Stomach smooth muscle (tissue), 2 donors: Measurements from ENCODE around the gene DUSP23.

Experiments used
- H3K27ac ChIP-seq: one replicate; pipeline ENCODE4 v1.7.0; 2013; ENCODE audit warnings: mild to moderate bottlenecking, low read length, inconsistent platforms
- H3K27me3 ChIP-seq, 2 donors: one replicate each; pipeline ENCODE4 v1.7.0; 2013; ENCODE audit warnings: low read length in 2 of 2; ENCODE audit not compliant: insufficient read depth in 2 of 2, control insufficient read depth in 1 of 2
- H3K36me3 ChIP-seq, 2 donors: one replicate each; pipeline ENCODE4 v1.7.0; 2013; ENCODE audit warnings: low read length in 2 of 2; ENCODE audit not compliant: control insufficient read depth in 2 of 2, insufficient read depth in 2 of 2
- H3K4me1 ChIP-seq: one replicate; pipeline ENCODE4 v1.7.0; 2013; ENCODE audit warnings: low read length; ENCODE audit not compliant: control insufficient read depth, insufficient read depth
- H3K4me3 ChIP-seq, 2 donors: one replicate each; pipeline ENCODE4 v1.7.0; 2013; ENCODE audit warnings: low read length in 2 of 2
- H3K9ac ChIP-seq, 2 donors: one replicate each; pipeline ENCODE4 v1.7.0; 2013; ENCODE audit warnings: low read length in 2 of 2, mild to moderate bottlenecking in 1 of 2
- H3K9me3 ChIP-seq, 2 donors: one replicate each; pipeline ENCODE4 v1.7.0; 2013; ENCODE audit warnings: low read length in 2 of 2; ENCODE audit not compliant: control insufficient read depth in 2 of 2
- donor health status: healthy.
- donor health status: Pancreatic carcinoma.

Gene DUSP23

GRCh38 chr1:159803956-159804689 is 23.4 kb downstream of the DUSP23 start:
- Histone ChIP-seq H3K36me3 (no peaks in the 10 kb centered on the region), H3K4me1 (no peaks in the 10 kb centered on the region), H3K4me3 (no peak overlapping the region), H3K27ac (no peak overlapping the region), H3K9ac (no peak overlapping the region), H3K27me3 (peaks cover 4% of the 10 kb centered on the region in 2 donors), H3K9me3 (no peaks in the 10 kb centered on the region)

GRCh38 chr1:159804924-159805323 is 24.2 kb downstream of the DUSP23 start:
- Histone ChIP-seq H3K9me3 (no peaks in the 10 kb centered on the region), H3K27me3 (peaks cover 4% of the 10 kb centered on the region in 2 donors), H3K27ac (no peak overlapping the region), H3K4me1 (no peaks in the 10 kb centered on the region), H3K4me3 (no peak overlapping the region), H3K9ac (no peak overlapping the region), H3K36me3 (no peaks in the 10 kb centered on the region)

GRCh38 chr1:159815926-159816325 is 35.2 kb downstream of the DUSP23 start:
- H3K4me3 ChIP-seq = no peak overlapping the region
- H3K9ac ChIP-seq = no peak overlapping the region
- no peaks in the 10 kb centered on the region for H3K9me3 ChIP-seq
- no peaks in the 10 kb centered on the region for H3K4me1 ChIP-seq
- H3K27ac ChIP-seq = no peak overlapping the region
- H3K36me3 ChIP-seq = no peaks in the 10 kb centered on the region
- H3K27me3 ChIP-seq = no peaks in the 10 kb centered on the region

- H3K36me3 ChIP-seq = no peaks in the 10 kb centered on the region
- no peak overlapping the region for H3K9ac ChIP-seq
- H3K27ac ChIP-seq = no peak overlapping the region
- H3K4me3 ChIP-seq = no peak overlapping the region
- peaks cover 0 to 6% of the 10 kb centered on the region in 2 donors for H3K27me3 ChIP-seq
- no peaks in the 10 kb centered on the region for H3K4me1 ChIP-seq
- H3K9me3 ChIP-seq = no peaks in the 10 kb centered on the region
Observed at GRCh38 chr1:159817276-159818041, 36.7 kb downstream of the DUSP23 start.

GRCh38 chr1:159821171-159821867 is 40.6 kb downstream of the DUSP23 start:
- Histone ChIP-seq H3K9ac (no peak overlapping the region), H3K9me3 (no peaks in the 10 kb centered on the region), H3K27me3 (peaks cover 0 to 19% of the 10 kb centered on the region in 2 donors), H3K4me3 (no peak overlapping the region), H3K27ac (no peak overlapping the region), H3K4me1 (peaks cover 3% of the 10 kb centered on the region), H3K36me3 (no peaks in the 10 kb centered on the region)

GRCh38 chr1:159823406-159823805 is 42.6 kb downstream of the DUSP23 start:
- no peaks in the 10 kb centered on the region for H3K36me3 ChIP-seq
- no peak overlapping the region for H3K27ac ChIP-seq
- no peak overlapping the region for H3K4me3 ChIP-seq
- no peaks in the 10 kb centered on the region for H3K9me3 ChIP-seq
- H3K9ac ChIP-seq = no peak overlapping the region
- H3K27me3 ChIP-seq = peaks cover 0 to 20% of the 10 kb centered on the region in 2 donors
- peaks cover 3% of the 10 kb centered on the region for H3K4me1 ChIP-seq

- Histone ChIP-seq H3K4me3 (no peak overlapping the region), H3K9ac (no peak overlapping the region), H3K9me3 (no peaks in the 10 kb centered on the region), H3K27ac (no peak overlapping the region), H3K4me1 (peaks cover 6% of the 10 kb centered on the region), H3K27me3 (peaks cover 0 to 22% of the 10 kb centered on the region in 2 donors), H3K36me3 (no peaks in the 10 kb centered on the region)
Observed at GRCh38 chr1:159825564-159825963, 44.8 kb downstream of the DUSP23 start.

- Histone ChIP-seq H3K9ac (no peak within 1 kb of the TSS), H3K4me1 (peaks cover 6% of the 10 kb centered on the region), H3K36me3 (no peaks in the 10 kb centered on the region), H3K9me3 (no peaks in the 10 kb centered on the region), H3K27ac (no peak within 1 kb of the TSS), H3K27me3 (peaks cover 0 to 18% of the 10 kb centered on the region in 2 donors), H3K4me3 (no peak within 1 kb of the TSS)
Observed at GRCh38 chr1:159826441-159827101, 45.8 kb downstream of the DUSP23 start, which contains the start of gene SLAMF8. SLAMF8 (plus strand) TSS chr1:159826873; CDS start chr1:159826899, 26 bp downstream.

GRCh38 chr1:159827102-159827490 is 46.3 kb downstream of the DUSP23 start:
- Histone ChIP-seq H3K27ac (no peak overlapping the region), H3K36me3 (no peaks in the 10 kb centered on the region), H3K9ac (no peak overlapping the region), H3K9me3 (no peaks in the 10 kb centered on the region), H3K27me3 (peaks cover 0 to 17% of the 10 kb centered on the region in 2 donors), H3K4me3 (no peak overlapping the region), H3K4me1 (peaks cover 6% of the 10 kb centered on the region)

- H3K27me3 ChIP-seq = peaks cover 0 to 17% of the 10 kb centered on the region in 2 donors
- H3K4me1 ChIP-seq = peaks cover 6% of the 10 kb centered on the region
- H3K9ac ChIP-seq = no peak overlapping the region
- H3K4me3 ChIP-seq = no peak overlapping the region
- H3K27ac ChIP-seq = no peak overlapping the region
- no peaks in the 10 kb centered on the region for H3K9me3 ChIP-seq
- H3K36me3 ChIP-seq = no peaks in the 10 kb centered on the region
Observed at GRCh38 chr1:159827549-159827948, 46.8 kb downstream of the DUSP23 start.
